Measurements from ENCODE around the gene RAP1GAP.

The RAP1GAP gene

DNA sequence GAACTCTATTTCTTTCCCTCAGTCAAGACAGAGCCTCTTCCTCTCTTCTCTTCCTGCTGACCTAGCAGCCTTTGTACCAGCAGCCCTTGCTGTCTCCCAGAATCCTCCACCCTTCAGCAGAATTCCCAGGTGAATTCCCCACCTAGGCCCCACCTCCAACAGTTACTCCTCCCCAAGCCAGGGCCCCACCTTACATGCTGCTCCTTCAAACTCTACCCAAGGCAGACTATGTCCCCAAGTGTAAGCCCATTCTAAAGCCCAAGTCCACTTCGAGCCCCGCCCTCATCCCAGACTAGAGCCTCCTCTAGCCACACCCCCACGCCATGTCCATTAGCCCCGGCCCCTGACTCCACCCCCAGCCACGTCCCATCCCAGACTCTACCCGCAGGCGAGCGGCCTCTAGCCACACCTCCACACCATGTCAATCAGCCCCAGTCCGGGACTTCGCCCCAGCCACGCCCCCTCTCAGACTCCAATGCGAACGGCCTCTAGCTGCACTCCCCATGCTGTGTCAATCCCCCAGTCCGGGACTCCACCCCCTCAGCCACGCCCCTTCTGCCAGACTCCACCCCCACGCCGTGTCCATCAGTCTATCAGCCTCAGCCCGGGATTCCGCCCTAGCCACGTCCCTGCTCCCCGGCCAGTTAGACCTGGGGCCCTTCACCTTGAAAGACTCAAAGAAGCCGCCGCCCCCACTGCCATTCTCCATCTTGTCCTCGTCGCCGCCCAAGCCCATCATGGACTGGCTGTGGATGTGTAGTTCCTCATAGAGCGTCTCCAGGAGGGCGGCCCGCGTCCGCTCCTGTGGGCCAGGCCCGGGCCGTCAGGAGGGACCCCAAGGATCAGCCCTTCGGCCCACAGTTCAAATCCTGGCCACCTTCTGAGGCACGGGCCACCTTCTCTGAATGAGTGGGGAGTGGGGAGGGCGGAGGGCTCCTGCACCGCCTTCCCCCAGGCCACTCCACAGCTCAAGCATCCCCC is 61.3 kb downstream of the RAP1GAP start:
- TF ChIP-seq, protein P1, sequence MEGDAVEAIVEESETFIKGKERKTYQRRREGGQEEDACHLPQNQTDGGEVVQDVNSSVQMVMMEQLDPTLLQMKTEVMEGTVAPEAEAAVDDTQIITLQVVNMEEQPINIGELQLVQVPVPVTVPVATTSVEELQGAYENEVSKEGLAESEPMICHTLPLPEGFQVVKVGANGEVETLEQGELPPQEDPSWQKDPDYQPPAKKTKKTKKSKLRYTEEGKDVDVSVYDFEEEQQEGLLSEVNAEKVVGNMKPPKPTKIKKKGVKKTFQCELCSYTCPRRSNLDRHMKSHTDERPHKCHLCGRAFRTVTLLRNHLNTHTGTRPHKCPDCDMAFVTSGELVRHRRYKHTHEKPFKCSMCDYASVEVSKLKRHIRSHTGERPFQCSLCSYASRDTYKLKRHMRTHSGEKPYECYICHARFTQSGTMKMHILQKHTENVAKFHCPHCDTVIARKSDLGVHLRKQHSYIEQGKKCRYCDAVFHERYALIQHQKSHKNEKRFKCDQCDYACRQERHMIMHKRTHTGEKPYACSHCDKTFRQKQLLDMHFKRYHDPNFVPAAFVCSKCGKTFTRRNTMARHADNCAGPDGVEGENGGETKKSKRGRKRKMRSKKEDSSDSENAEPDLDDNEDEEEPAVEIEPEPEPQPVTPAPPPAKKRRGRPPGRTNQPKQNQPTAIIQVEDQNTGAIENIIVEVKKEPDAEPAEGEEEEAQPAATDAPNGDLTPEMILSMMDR (conservative IDR thresholded peaks at IDR 0.05), result no peak
- no peak overlapping the region for H3K27ac ChIP-seq

DNA sequence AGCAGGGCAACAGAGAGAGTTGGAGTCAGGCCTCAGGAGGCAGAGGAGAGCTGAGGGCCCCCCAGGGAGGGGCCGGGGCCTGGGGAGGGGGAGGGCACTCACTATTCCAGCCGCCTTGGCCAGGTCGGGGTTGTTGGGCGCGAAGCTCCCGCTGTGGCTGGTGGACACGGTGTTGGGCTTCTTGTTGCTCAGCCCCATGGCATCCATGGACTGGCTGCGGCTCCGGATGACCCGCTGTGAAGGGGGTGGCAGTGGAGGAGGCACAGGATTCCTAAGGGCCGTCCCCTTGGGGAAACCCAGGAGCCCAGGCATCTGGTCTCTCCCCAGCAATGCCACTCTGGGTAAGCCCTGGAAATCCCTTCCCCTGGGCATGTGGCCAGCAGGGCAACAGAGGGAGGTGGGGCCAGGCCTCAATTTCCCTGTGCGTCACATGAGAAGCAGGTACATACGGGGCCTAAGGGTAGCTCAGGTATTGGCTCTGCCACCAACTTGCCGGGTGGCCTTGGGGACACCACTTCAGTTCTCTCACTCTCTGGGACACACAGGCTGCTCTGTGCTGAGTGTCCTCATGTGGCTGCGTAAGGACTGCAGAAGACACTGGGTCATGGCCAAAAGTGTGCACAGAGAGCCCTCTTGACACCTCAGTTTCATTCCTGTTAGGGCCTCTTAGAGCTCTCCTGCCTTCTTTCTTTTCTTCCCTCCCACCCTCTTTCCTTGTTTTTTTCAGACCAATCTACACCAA is 63.0 kb downstream of the RAP1GAP start:
- TF ChIP-seq, protein P1 (conservative IDR thresholded peaks at IDR 0.05), result no peak
- H3K27ac ChIP-seq, result no peak overlapping the region

DNA sequence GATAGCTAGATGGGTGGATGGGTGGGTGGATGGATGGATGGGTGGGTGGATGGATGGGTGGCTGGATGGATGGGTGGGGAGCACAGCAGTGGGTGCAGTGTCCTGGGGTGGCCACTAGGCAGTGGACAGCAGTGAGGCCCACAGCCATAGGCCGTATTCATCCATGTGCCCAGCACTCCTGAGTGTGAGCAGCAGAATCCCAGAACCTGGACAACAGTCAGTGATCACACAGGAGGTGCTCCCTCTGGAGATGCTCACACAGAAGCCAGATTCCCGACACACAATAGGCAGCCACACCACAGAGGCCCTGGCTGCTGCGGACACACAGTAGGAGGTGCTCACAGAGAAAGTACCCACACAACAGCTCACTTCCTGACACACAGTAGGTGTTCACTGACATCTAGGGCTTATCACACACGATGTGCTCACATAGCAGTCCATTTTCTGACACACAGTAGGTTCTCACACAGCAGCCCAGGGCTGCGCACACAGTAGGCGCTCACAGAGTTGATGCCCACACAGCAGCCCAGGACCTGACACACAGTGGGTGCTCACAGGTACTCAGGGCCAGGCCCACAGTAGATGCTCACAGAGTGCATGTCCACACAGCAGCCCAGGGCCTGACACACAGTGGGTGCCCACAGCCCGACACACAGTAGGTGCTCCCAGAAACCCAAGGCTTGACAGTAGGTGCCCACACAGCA is 64.0 kb downstream of the RAP1GAP start:
- no peak overlapping the region for H3K27ac ChIP-seq
- TF ChIP-seq, protein P1 (conservative IDR thresholded peaks at IDR 0.05), result no peak

DNA sequence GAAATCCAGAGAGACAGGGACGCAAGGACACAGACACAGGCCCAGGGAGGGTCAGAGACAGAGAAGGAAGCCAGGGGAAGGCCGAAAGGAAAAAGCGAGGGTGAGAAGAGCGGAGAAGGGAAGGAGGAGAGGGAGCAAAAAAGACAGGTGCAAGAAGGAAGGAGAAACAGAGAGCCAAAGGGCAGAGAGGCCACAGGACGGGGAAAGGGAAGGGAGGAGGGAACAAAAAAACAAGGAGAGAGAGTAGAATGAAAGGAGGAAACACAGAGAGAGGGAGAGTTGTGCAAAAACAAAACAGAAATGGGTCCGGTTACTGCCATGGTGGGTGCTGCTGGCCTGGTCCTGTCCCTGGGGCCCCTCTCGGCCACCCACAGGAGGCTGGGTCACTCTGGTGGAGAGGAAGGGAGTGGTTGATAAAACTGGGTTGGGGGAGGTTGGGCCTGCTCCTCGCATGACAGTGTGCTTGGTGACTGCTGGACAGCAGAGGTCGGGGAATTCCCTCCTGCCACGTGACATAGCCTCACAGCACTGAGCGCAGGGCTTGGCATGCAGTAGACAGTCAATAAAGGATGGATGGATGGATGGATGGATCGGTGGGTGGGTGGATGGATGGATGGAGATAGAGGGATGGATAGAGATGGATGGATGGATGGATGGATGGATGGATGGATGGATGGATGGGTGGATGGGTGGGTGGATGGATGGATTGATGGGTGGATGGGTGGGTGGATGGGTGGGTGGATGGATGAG is 64.8 kb downstream of the RAP1GAP start:
- TF ChIP-seq, protein P1 (conservative IDR thresholded peaks at IDR 0.05), result no peak

DNA sequence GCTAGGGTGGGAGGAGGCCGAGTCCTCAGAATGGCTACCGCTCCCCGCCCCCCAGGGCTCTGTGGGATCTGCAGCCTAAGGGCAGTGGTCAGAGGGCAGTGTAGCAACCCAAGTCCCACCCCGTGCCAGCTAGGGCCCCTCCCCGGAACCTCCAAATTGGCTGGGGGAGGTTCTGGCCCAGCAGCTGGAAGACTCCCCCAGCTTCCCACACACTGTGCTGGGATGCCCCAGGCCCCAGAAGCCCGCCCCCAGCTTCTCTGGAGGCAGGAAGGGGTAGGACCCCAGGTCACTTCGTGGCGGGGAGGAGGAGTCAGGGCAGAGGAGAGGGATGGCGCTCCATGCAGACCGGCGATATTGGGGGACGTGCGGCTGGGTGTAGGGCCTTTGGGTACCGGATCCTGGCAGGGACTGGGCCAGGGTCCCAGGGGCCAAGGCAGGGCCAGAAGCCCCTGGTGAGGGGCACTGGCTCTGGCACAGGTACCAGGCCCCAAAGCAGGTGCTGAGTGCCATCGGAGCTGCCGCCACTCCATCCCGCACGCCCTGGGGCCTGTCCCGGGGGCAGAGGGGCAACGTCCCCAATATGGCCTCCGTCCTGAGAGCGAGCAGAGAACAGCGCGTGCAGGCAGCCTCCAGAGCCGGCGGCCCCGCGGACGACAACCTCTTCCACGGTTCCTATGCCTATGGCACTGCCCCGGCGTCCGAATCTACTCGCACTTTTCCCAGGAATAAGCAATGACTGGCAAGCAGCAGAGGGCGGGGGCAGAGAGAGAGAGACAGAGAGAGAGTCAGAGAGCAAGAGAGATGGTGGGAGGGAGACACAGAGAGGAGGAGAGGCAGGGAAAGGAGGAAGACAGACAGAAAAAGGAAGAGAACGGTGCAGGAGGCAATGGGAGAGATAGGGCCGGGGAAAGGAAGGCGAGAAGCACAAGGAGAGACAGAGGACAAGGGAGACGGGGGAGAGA is 65.7 kb downstream of the RAP1GAP start:
- TF ChIP-seq, protein P1 (conservative IDR thresholded peaks at IDR 0.05), result no peak
- no peak overlapping the region for H3K27ac ChIP-seq

More for the DNA sequence above, 64.8 kb downstream of the RAP1GAP start:
- H3K27ac ChIP-seq, result no peak overlapping the region
